Osteocyte (in vitro differentiated cells): ENCODE data around the gene FSTL3. TPM values are rescaled to one million over a fixed set of nuclear protein-coding genes. Genes with fewer than 3 reads are reported as not detected.

Experiments
- DNase-seq: peaks from one replicate; pipeline ENCODE4 v3.0.0; 2021; ENCODE audit warnings: mixed read lengths; ENCODE audit not compliant: unreplicated experiment; ENCODE audit errors: extremely low spot score
- H3K27ac Mint-ChIP-seq: one replicate; pipeline ENCODE4 v1.8.0; 2021; ENCODE audit warnings: mild to moderate bottlenecking, mixed read lengths; ENCODE audit not compliant: unreplicated experiment
- H3K27me3 Mint-ChIP-seq: one replicate; pipeline ENCODE4 v1.8.0; 2021; ENCODE audit warnings: mixed read lengths; ENCODE audit not compliant: unreplicated experiment
- H3K36me3 Mint-ChIP-seq: one replicate; pipeline ENCODE4 v1.8.0; 2021; ENCODE audit warnings: mixed read lengths; ENCODE audit not compliant: unreplicated experiment
- H3K4me1 Mint-ChIP-seq: one replicate; pipeline ENCODE4 v1.8.0; 2021; ENCODE audit warnings: mixed read lengths; ENCODE audit not compliant: unreplicated experiment
- H3K4me3 Mint-ChIP-seq: one replicate; pipeline ENCODE4 v1.8.0; 2021; ENCODE audit warnings: mild to moderate bottlenecking, moderate library complexity, mixed read lengths; ENCODE audit not compliant: unreplicated experiment
- H3K9me3 Mint-ChIP-seq: one replicate; pipeline ENCODE4 v1.8.0; 2021; ENCODE audit warnings: mixed read lengths; ENCODE audit not compliant: unreplicated experiment
- total RNA-seq: library from RNA; stranded (reverse); gene quantifications from 2 replicates; pipeline ENCODE4 v1.2.1, GENCODE V29; 2021
- TF ChIP-seq, protein P1 (sequence below): fragments of 200-600 bp; sonication (generic); IDR thresholded peaks from 2 replicates; pipeline ENCODE4 v1.5.0; 2021; ENCODE audit warnings: antibody characterized with exemption, mild to moderate bottlenecking, moderate library complexity

The FSTL3 gene
- total RNA-seq, 1 donor from 2014 or later = 109 TPM

- no peak overlapping the region for H3K4me3 Mint-ChIP-seq
- H3K27ac Mint-ChIP-seq = peak overlapping the region; percentile 47
- H3K9me3 Mint-ChIP-seq = peaks cover 4% of the 10 kb centered on the region
- H3K4me1 Mint-ChIP-seq = peaks cover 27% of the 10 kb centered on the region
- H3K36me3 Mint-ChIP-seq = peaks cover 10% of the 10 kb centered on the region
- DNase-seq = no peak
- TF ChIP-seq, protein P1, sequence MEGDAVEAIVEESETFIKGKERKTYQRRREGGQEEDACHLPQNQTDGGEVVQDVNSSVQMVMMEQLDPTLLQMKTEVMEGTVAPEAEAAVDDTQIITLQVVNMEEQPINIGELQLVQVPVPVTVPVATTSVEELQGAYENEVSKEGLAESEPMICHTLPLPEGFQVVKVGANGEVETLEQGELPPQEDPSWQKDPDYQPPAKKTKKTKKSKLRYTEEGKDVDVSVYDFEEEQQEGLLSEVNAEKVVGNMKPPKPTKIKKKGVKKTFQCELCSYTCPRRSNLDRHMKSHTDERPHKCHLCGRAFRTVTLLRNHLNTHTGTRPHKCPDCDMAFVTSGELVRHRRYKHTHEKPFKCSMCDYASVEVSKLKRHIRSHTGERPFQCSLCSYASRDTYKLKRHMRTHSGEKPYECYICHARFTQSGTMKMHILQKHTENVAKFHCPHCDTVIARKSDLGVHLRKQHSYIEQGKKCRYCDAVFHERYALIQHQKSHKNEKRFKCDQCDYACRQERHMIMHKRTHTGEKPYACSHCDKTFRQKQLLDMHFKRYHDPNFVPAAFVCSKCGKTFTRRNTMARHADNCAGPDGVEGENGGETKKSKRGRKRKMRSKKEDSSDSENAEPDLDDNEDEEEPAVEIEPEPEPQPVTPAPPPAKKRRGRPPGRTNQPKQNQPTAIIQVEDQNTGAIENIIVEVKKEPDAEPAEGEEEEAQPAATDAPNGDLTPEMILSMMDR = no peak
- no peaks in the 10 kb centered on the region for H3K27me3 Mint-ChIP-seq
Measured at GRCh38 chr19:718251-718951, 42.2 kb downstream of the FSTL3 start.

- peaks cover 4% of the 10 kb centered on the region for H3K9me3 Mint-ChIP-seq
- no peak overlapping the region for H3K4me3 Mint-ChIP-seq
- H3K27ac Mint-ChIP-seq = no peak overlapping the region
- H3K36me3 Mint-ChIP-seq = peaks cover 10% of the 10 kb centered on the region
- TF ChIP-seq, protein P1 = no peak
- H3K27me3 Mint-ChIP-seq = no peaks in the 10 kb centered on the region
- no peak for DNase-seq
- peaks cover 28% of the 10 kb centered on the region for H3K4me1 Mint-ChIP-seq
Measured at GRCh38 chr19:718991-719512, 42.9 kb downstream of the FSTL3 start.

DNA sequence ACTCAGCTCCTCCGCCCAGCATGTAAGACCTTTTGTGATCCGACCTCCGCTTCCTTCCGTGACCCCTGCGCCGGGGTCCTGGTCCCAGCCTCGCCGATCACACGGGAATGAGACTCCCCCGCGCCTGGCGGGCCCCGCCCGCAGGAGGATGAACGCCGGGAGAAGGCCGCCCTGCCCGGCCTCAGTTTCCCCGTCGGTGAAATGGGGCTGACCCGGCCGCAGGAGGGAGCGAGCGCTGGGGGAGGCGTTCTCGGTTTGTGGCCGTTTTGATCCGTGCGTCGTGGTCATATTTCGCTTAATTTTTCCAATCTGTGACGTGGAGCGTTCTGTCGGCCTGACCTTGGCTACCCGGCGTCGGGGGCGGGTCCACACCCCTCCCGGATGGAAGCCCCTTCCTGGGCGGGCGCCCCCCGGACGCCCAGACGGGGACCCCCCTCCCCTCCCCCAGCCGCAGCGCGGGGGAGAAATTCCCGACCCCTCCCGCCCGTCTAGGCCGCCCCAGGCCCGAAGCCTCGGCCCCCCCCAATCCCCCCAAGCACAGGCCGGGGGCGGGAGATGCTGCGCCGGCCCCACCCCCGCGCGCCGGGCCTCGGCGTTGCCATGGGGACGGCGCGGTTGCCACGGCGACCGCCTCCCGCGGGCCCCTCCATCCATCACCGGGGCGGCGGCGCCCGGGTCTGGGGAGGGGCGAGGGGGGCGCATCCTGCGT is 43.6 kb downstream of the FSTL3 start:
- no peak overlapping the region for H3K4me3 Mint-ChIP-seq
- no peak for DNase-seq
- TF ChIP-seq, protein P1 = no peak
- H3K4me1 Mint-ChIP-seq = peaks cover 28% of the 10 kb centered on the region
- peaks cover 10% of the 10 kb centered on the region for H3K36me3 Mint-ChIP-seq
- H3K27me3 Mint-ChIP-seq = no peaks in the 10 kb centered on the region
- H3K9me3 Mint-ChIP-seq = peaks cover 4% of the 10 kb centered on the region
- H3K27ac Mint-ChIP-seq = no peak overlapping the region

DNA sequence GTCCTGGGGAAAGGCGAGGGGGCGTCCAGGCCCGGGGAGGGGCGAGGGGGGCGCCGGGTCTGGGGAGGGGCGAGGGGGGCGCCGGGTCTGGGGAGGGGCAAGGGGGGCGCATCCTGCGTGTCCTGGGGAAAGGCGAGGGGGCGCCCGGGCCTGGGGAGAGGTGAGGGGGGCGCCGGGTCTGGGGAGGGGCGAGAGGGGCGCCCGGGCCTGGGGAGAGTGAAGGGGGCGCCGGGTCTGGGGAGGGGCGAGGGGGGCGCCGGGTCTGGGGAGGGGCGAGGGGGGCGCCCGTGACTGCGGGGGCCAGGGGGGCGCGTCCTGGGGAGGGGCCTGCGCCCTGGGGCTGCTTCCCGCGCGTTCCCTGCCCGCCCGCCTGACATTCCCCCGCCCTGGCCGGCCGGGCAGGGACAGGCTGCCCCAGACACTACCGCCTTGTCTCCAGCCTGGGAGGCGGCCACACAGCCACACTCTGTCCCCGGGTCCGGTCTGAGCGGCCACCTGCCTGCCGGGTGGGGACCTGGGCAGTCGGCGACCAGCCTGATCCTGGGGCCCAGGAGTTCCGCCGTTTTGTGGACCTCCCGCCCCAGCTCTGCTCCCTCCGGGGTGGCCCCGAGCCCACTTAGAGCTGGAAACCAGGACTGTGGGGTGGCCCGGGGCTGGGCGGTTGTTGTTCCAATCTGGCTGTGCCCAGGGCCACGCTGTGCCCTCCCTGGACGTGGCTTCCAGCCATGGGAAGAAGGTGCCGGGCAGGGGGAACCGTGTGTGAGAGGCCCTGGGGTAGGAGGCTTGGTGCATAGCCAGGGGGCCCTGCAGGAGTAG is 44.4 kb downstream of the FSTL3 start:
- DNase-seq = no peak
- Mint-ChIP-seq H3K27me3 (no peaks in the 10 kb centered on the region), H3K27ac (peak overlapping the region; percentile 63), H3K9me3 (peaks cover under 1% of the 10 kb centered on the region), H3K4me1 (peaks cover 28% of the 10 kb centered on the region), H3K36me3 (peaks cover 5% of the 10 kb centered on the region), H3K4me3 (no peak overlapping the region)
- TF ChIP-seq, protein P1 = no peak
